A549 (cell line): ENCODE data around the gene SLC66A2. TPM values are rescaled to one million over a fixed set of nuclear protein-coding genes. Genes with fewer than 3 reads are reported as not detected.

Source experiments
- ATAC-seq, 2 experiments: fragments of 200-7000 bp in 1 of 2; fragments of >200 bp in 1 of 2; cut with Nextera tagmentation in 1 of 2; cut with Tn5 transposase in 1 of 2; 3 replicates each; pipeline versions ENCODE4 v1.8.0 to v1.9.1; 2018 to 2020; ENCODE audit warnings: mild to moderate bottlenecking in 1 of 2, moderate library complexity in 1 of 2
- CTCF ChIA-PET: fragments of 300-600 bp; sonication (Branson Sonifier 250); formaldehyde crosslinking; extraction: SDS; loops from one replicate; lab custom pipeline; 2021; ENCODE audit warnings: antibody characterized with exemption, inconsistent platforms; lab: Yijun Ruan, JAX
- POLR2A ChIA-PET: fragments of 350-600 bp; formaldehyde crosslinking; extraction: SDS; loops from one replicate; lab custom pipeline; 2021; ENCODE audit warnings: antibody characterized with exemption, inconsistent platforms; lab: Yijun Ruan, JAX
- DNase-seq, 2 experiments: peaks; one replicate each; pipeline versions ENCODE4 v3.0.0 to v3.0.0-alpha.2; 2011 to 2016; ENCODE audit warnings: low read depth in 1 of 2, low spot score in 1 of 2
- FAIRE-seq: peaks from 2 replicates; lab custom pipeline; 2011; peaks lifted over from hg19 to GRCh38; lab: Jason Lieb, UNC
- H3K27ac ChIP-seq, 2 experiments: fragments of >200 bp; sonication (Bioruptor Twin); formaldehyde crosslinking; 3 replicates each; pipeline ENCODE4 v1.5.1; 2016 to 2017
- H3K4me1 ChIP-seq: fragments of >200 bp; sonication (Bioruptor Twin); formaldehyde crosslinking; 3 replicates; pipeline ENCODE4 v1.6.1; 2016
- H3K4me2 ChIP-seq: fragments of >200 bp; sonication (Bioruptor Twin); formaldehyde crosslinking; 3 replicates; pipeline ENCODE4 v1.6.1; 2016
- H3K4me3 ChIP-seq: fragments of >200 bp; sonication (Bioruptor Twin); formaldehyde crosslinking; 3 replicates; pipeline ENCODE4 v1.5.1; 2016
- H3K9me3 ChIP-seq: fragments of >200 bp; sonication (Bioruptor Twin); formaldehyde crosslinking; 3 replicates; pipeline ENCODE4 v1.6.1; 2016
- BHLHE40 ChIP-seq: IDR thresholded peaks from 2 replicates; pipeline ENCODE4 v1.6.1; 2012; ENCODE audit warnings: low read depth, low read length, inconsistent platforms
- CBX2 ChIP-seq: fragments of 200-600 bp; sonication (generic); IDR thresholded peaks from 2 replicates; pipeline ENCODE4 v1.6.1; 2016; ENCODE audit warnings: low read depth, mild to moderate bottlenecking, borderline replicate concordance
- CBX8 ChIP-seq: fragments of 200-600 bp; sonication (generic); IDR thresholded peaks from 2 replicates; pipeline ENCODE4 v1.6.1; 2016
- CTCF ChIP-seq: fragments of >200 bp; sonication (Bioruptor Twin); formaldehyde crosslinking; IDR thresholded peaks from 3 replicates; pipeline ENCODE4 v1.5.1; 2016
- EHMT2 ChIP-seq: fragments of 200-600 bp; sonication (generic); IDR thresholded peaks from 2 replicates; pipeline ENCODE4 v1.6.1; 2016; ENCODE audit warnings: antibody characterized with exemption, low read depth, mild to moderate bottlenecking, moderate library complexity
- EP300 ChIP-seq, 2 experiments: fragments of >200 bp; sonication (Bioruptor Twin); formaldehyde crosslinking; IDR thresholded peaks; 2 replicates in 1 of 2; 3 replicates in 1 of 2; pipeline ENCODE4 v1.6.1; 2016 to 2017
- FOSL2 ChIP-seq, 2 experiments: fragments of 450-650 bp in 1 of 2; fragments of >200 bp in 1 of 2; sonication (Bioruptor Twin) in 1 of 2; formaldehyde crosslinking; IDR thresholded peaks; 2 replicates each; pipeline versions ENCODE4 v1.5.0 to v1.6.1; 2016 to 2020; ENCODE audit warnings: mild to moderate bottlenecking in 1 of 2, moderate library complexity in 1 of 2
- FOXS1 ChIP-seq: fragments of 250-450 bp; sonication (Bioruptor Pico); IDR thresholded peaks from 2 replicates; pipeline ENCODE4 v1.5.0; 2020; ENCODE audit warnings: mild to moderate bottlenecking, moderate library complexity
- HDAC2 ChIP-seq: fragments of 200-600 bp; sonication (generic); IDR thresholded peaks from 2 replicates; pipeline ENCODE4 v1.6.1; 2016
- HOXA7 ChIP-seq: fragments of 250-450 bp; sonication (Bioruptor Pico); IDR thresholded peaks from 2 replicates; pipeline ENCODE4 v1.5.0; 2020; ENCODE audit warnings: mild to moderate bottlenecking, moderate library complexity
- HOXB13 ChIP-seq: fragments of 250-450 bp; sonication (Bioruptor Pico); IDR thresholded peaks from 2 replicates; pipeline ENCODE4 v1.5.0; 2020; ENCODE audit warnings: low read depth, mild to moderate bottlenecking, moderate library complexity
- JUNB ChIP-seq: fragments of >200 bp; sonication (Bioruptor Twin); formaldehyde crosslinking; IDR thresholded peaks from 2 replicates; pipeline ENCODE4 v1.6.1; 2016
- KDM5A ChIP-seq: fragments of 200-600 bp; sonication (generic); IDR thresholded peaks from 2 replicates; pipeline ENCODE4 v1.6.1; 2016; ENCODE audit warnings: antibody characterized with exemption, mild to moderate bottlenecking
- NPAS2 ChIP-seq: fragments of 250-450 bp; sonication (Bioruptor Pico); IDR thresholded peaks from 2 replicates; pipeline ENCODE4 v1.8.0; 2022; ENCODE audit warnings: mild to moderate bottlenecking, moderate library complexity, borderline replicate concordance
- RAD21 ChIP-seq, 2 experiments: fragments of >200 bp in 1 of 2; sonication (Bioruptor Twin) in 1 of 2; formaldehyde crosslinking in 1 of 2; IDR thresholded peaks in 1 of 2; conservative IDR thresholded peaks in 1 of 2; 2 replicates in 1 of 2; 3 replicates in 1 of 2; pipeline ENCODE4 v1.6.1; 2012 to 2018; ENCODE audit warnings: inconsistent platforms in 1 of 2
- RCOR1 ChIP-seq: fragments of 150-350 bp; IDR thresholded peaks from 2 replicates; pipeline ENCODE4 v1.6.1; 2014; ENCODE audit warnings: antibody characterized with exemption, low read length, low read depth
- RFX5 ChIP-seq: fragments of 450-650 bp; IDR thresholded peaks from 2 replicates; pipeline ENCODE4 v1.7.1; 2014; ENCODE audit warnings: antibody characterized with exemption, mild to moderate bottlenecking, moderate library complexity
- SREBF2 ChIP-seq: fragments of 450-650 bp; IDR thresholded peaks from 2 replicates; pipeline ENCODE4 v1.6.1; 2014; ENCODE audit warnings: mild to moderate bottlenecking, moderate library complexity
- TFCP2L1 ChIP-seq: fragments of 250-450 bp; sonication (Bioruptor Pico); IDR thresholded peaks from 2 replicates; pipeline ENCODE4 v1.5.0; 2021; ENCODE audit warnings: mild to moderate bottlenecking
- TP53 ChIP-seq: fragments of 250-450 bp; sonication (Bioruptor Pico); IDR thresholded peaks from 2 replicates; pipeline ENCODE4 v1.5.0; 2021; ENCODE audit warnings: mild to moderate bottlenecking, moderate library complexity
- ZFP36 ChIP-seq: fragments of 450-650 bp; IDR thresholded peaks from 2 replicates; pipeline ENCODE4 v1.6.1; 2014; ENCODE audit warnings: borderline replicate concordance; ENCODE audit not compliant: partially characterized antibody
- WGBS: methylation state at CpG from one replicate; pipeline ENCODE4 v1.1.6; 2017; ENCODE audit errors: missing lambda C conversion rate; 5-methylcytosine and 5-hydroxymethylcytosine counted together
- polyA plus RNA-seq, 4 experiments: library from polyadenylated mRNA; depleted of rRNA in 3 of 4; stranded (reverse); fragments of >200 nt; fragmentation: RNase III in 1 of 4; extraction: RNeasy Plus Mini Kit Qiagen cat#74134 plus additional on column Dnase treatment in 1 of 4; gene quantifications; 2 replicates in 3 of 4; 3 replicates in 1 of 4; pipeline ENCODE4 v1.2.3, GENCODE V29; 2011 to 2017

The SLC66A2 gene
- polyA plus RNA-seq, 2 of the 4 experiments (the other 2 are of a cell fraction), result 4.8 to 11.5 TPM

DNA sequence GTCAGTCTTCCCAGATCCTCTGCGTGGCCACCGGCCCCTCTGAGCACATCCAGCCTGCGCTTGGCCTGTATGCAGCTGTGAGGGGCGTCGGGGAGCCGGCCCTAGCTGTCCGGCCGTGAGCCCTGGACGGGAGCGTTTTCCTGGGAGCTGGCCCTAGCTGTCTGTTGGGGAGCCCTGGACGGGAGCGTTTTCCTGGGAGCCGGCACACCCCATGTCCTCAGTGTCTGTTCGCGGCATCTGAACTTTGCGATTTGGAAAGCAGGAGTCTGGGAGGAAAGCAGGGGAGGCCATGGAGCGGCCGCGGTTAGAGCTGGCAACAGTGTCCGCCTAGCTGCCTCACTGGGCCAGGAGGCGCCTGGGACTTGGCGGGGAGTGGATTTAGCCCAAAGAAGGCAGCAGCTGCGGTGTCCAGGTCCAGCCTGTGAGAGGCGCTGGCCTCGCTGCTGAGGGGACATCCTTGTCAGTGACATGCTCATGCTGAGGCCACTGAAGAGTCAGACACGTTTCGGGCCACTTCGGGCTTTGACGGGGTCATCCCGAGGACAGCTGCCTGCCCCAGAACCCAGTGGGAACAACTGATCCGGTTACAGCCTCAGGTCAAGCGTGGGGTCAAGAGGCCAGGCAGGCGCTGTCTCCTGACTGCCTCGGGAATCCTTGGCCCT, 77.9 kb downstream of the SLC66A2 start:
- Histone ChIP-seq H3K9me3 (no peaks in the 10 kb centered on the region), H3K4me3 (no peak overlapping the region), H3K4me1 (no peaks in the 10 kb centered on the region), H3K4me2 (no peak overlapping the region), H3K27ac (no peak overlapping the region)
- ChIA-PET POLR2A (no interaction called here), CTCF (no interaction called here)
- FAIRE-seq (no peak), ATAC-seq (no peak), DNase-seq (no peak)
- TF ChIP-seq HDAC2, result no peak
- TF ChIP-seq HOXB13 (CRISPR knock-in tag), result no peak
- no peak for TF ChIP-seq FOSL2 (IDR thresholded peaks at IDR 0.05)
- TF ChIP-seq FOSL2 (CRISPR knock-in tag; IDR thresholded peaks at IDR 0.05), result no peak
- TF ChIP-seq RCOR1, result no peak
- TF ChIP-seq KDM5A, result no peak
- TF ChIP-seq FOXS1 (CRISPR knock-in tag), result no peak
- no peak for TF ChIP-seq BHLHE40
- TF ChIP-seq HOXA7 (CRISPR knock-in tag), result no peak
- TF ChIP-seq RFX5, result no peak
- no peak for TF ChIP-seq CBX2
- TF ChIP-seq ZFP36, result no peak
- TF ChIP-seq TP53, result no peak
- no peak for TF ChIP-seq EHMT2
- TF ChIP-seq TFCP2L1 (CRISPR knock-in tag), result no peak
- no peak for TF ChIP-seq CBX8
- TF ChIP-seq CTCF, result no peak
- 76% methylated on average over 12 of the region's 34 CpGs for WGBS

DNA sequence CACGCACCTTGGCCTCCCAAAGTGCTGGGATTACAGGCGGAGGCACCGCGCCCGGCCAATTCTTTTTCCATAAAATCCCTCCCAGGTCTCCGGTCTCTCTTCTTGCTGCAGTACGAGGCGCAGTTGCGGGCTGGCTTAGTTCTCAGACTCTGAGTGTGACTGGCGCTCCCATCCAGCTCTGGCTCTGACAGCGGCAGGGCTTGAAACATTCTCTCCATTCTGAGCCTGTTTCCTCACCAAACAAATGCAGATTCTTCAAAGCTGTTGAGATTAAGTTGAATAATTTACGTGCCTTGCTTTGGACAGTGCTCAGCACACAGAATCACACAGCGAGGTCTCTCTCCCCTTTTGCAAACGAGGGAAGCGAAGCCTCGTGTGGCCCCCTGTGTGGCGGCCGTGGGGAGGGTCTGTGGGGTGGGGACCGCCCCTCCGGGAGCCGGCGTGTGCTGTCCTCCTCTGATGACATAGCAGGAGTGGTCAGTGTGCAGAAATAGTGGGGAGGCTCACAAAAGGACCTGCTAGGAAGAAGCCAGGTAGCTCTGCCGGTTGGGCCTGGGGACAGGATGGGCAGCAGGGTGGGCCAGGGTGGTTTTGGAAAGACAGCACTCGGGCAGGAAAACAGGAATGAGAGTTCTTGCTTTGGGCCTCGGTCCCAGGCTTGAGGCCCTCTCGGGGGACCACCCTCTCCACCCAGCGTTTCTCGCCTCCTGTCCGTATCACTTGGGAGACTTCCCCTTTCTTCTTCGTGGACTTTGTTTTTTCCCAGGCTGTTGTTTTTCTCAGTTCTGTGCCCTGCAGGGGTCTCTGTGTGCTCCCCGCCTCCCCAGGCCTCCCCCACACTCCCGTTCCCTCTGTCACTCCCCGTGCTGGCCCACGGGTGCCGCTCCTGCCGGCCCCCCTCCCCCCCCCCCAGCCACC, 78.7 kb downstream of the SLC66A2 start:
- no peak for ATAC-seq
- 68% methylated on average over 25 of the region's 36 CpGs for WGBS
- H3K4me3 ChIP-seq, result no peak overlapping the region
- DNase-seq, result no peak
- H3K27ac ChIP-seq, result no peak overlapping the region
- POLR2A ChIA-PET, result no interaction called here
- TF ChIP-seq EP300 (IDR thresholded peaks at IDR 0.05) (no peak), JUNB (no peak), RAD21 (conservative IDR thresholded peaks at IDR 0.05 in 1 of 2, IDR thresholded peaks at IDR 0.05 in 1 of 2) (no peak), HOXA7 (CRISPR knock-in tag) (no peak), FOXS1 (CRISPR knock-in tag) (no peak), SREBF2 (no peak), NPAS2 (no peak)
- H3K9me3 ChIP-seq, result no peaks in the 10 kb centered on the region
- FAIRE-seq, result no peak
- no peaks in the 10 kb centered on the region for H3K4me1 ChIP-seq
- CTCF ChIA-PET, result interaction anchor here (0.6 to 1.0 kb wide), 2 partner anchors 8 to 54 kb away, joined by 3 to 4 read pairs; no protein-coding TSS in a partner anchor
- no peak overlapping the region for H3K4me2 ChIP-seq
